IMR-90 (cell line): ENCODE results near the gene RFC3.

Experiments used
- POLR2A ChIP-seq: IDR thresholded peaks from 2 replicates; pipeline ENCODE4 v1.6.1; 2012; ENCODE audit warnings: mild to moderate bottlenecking, low read depth, low read length
- SMC3 ChIP-seq: fragments of 150-350 bp; IDR thresholded peaks from 2 replicates; pipeline ENCODE4 v1.6.1; 2016; ENCODE audit warnings: low read depth, mild to moderate bottlenecking, antibody characterized with exemption, low read length, moderate library complexity
- TF ChIP-seq, protein P1 (sequence below): conservative IDR thresholded peaks from 2 replicates; pipeline ENCODE4 v1.5.1; 2012; ENCODE audit warnings: mild to moderate bottlenecking, low read depth, low read length, improper control_type of control experiment

DNA sequence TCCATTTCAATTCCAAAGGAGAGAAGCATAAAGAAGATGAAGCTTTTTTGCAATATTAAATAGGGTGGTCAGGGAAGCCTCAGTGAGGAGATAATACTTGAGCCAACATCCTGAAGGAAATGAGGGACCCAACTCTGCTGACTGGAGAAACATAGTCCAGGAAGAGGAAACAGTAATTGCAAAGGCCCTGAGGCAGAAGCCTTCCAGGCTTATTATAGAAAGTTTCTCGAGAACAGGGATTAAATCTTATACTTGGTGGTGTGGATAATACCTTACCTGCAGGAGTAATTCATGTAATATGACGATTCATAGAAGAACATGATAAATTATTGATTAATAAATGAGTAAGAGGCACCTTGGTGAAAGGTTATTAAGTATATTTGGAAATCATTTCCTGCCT lies 1.0 kb upstream of the RFC3 start:
- TF ChIP-seq, protein P1, sequence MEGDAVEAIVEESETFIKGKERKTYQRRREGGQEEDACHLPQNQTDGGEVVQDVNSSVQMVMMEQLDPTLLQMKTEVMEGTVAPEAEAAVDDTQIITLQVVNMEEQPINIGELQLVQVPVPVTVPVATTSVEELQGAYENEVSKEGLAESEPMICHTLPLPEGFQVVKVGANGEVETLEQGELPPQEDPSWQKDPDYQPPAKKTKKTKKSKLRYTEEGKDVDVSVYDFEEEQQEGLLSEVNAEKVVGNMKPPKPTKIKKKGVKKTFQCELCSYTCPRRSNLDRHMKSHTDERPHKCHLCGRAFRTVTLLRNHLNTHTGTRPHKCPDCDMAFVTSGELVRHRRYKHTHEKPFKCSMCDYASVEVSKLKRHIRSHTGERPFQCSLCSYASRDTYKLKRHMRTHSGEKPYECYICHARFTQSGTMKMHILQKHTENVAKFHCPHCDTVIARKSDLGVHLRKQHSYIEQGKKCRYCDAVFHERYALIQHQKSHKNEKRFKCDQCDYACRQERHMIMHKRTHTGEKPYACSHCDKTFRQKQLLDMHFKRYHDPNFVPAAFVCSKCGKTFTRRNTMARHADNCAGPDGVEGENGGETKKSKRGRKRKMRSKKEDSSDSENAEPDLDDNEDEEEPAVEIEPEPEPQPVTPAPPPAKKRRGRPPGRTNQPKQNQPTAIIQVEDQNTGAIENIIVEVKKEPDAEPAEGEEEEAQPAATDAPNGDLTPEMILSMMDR = no peak
- no peak for TF ChIP-seq POLR2A
- no peak for TF ChIP-seq SMC3
